GM12878 (cell line): Measurements from ENCODE around the gene PDLIM5. TPM values are rescaled to one million over a fixed set of nuclear protein-coding genes. Genes with fewer than 3 reads are reported as not detected.

Source experiments
- ATAC-seq: fragments of 200-7000 bp; cut with Tn5 transposase; 3 replicates; pipeline ENCODE4 v1.9.1; 2020; ENCODE audit warnings: mild to moderate bottlenecking, moderate library complexity
- BruUV-seq: library from RNA; stranded (reverse); fragments of 400-500 nt; replicated peaks from 2 replicates; lab custom pipeline; 2021; lab: Mats Ljungman, UMichigan
- CTCF ChIA-PET: fragments of 300-600 bp; sonication (Branson Sonifier 250); formaldehyde crosslinking; extraction: SDS; loops from one replicate; lab custom pipeline; 2021; ENCODE audit warnings: inconsistent platforms; lab: Yijun Ruan, JAX
- POLR2A ChIA-PET: fragments of 350-600 bp; formaldehyde crosslinking; extraction: SDS; loops from one replicate; lab custom pipeline; 2021; ENCODE audit warnings: inconsistent platforms; lab: Charles Lee
- RAD21 ChIA-PET: fragments of 300-600 bp; sonication (Branson Sonifier 250); formaldehyde crosslinking; loops from one replicate; lab custom pipeline; 2023; ENCODE audit warnings: antibody characterized with exemption; ENCODE audit not compliant: unreplicated experiment; lab: Charles Lee
- SMC1A ChIA-PET: fragments of 300-600 bp; sonication (Branson Sonifier 250); formaldehyde crosslinking; loops from one replicate; lab custom pipeline; 2023; ENCODE audit not compliant: unreplicated experiment, uncharacterized antibody; lab: Charles Lee
- DNase-seq: peaks from one replicate; pipeline ENCODE4 v3.0.0-alpha.2; 2011; ENCODE audit warnings: low read depth, low spot score
- FAIRE-seq: peaks from 3 replicates; lab custom pipeline; 2011; peaks lifted over from hg19 to GRCh38; lab: Jason Lieb, UNC
- H2AFZ ChIP-seq: 2 replicates; pipeline ENCODE4 v1.6.0; 2011; ENCODE audit warnings: low read depth, low read length, control low read depth; ENCODE audit not compliant: control insufficient read depth
- H3K27ac ChIP-seq: 2 replicates; pipeline ENCODE4 v1.5.1; 2011; ENCODE audit warnings: control low read depth; ENCODE audit not compliant: control insufficient read depth, insufficient read depth
- H3K27me3 ChIP-seq, 2 experiments: replicated peaks in 1 of 2; 2 replicates each; pipeline versions ENCODE4 v1.6.0 to v1.6.1; 2011; ENCODE audit warnings: low read length in 1 of 2; ENCODE audit not compliant: control insufficient read depth in 2 of 2, insufficient read depth in 2 of 2
- H3K36me3 ChIP-seq, 2 experiments: 2 replicates each; pipeline ENCODE4 v1.5.1; 2011; ENCODE audit warnings: low read length in 1 of 2; ENCODE audit not compliant: control insufficient read depth in 2 of 2, insufficient read depth in 2 of 2
- H3K4me1 ChIP-seq: 2 replicates; pipeline ENCODE4 v1.6.1; 2011; ENCODE audit warnings: mild to moderate bottlenecking, low read length, moderate library complexity, mixed read lengths; ENCODE audit not compliant: control insufficient read depth, insufficient read depth
- H3K4me2 ChIP-seq: 2 replicates; pipeline ENCODE4 v1.6.0; 2011; ENCODE audit warnings: control low read depth; ENCODE audit not compliant: control insufficient read depth, insufficient read depth
- H3K4me3 ChIP-seq: fragments of 200-600 bp; sonication (generic); 2 replicates; pipeline ENCODE4 v1.5.1; 2016
- H3K79me2 ChIP-seq: 2 replicates; pipeline ENCODE4 v1.6.0; 2011; ENCODE audit warnings: low read length; ENCODE audit not compliant: control insufficient read depth, insufficient read depth
- H3K9ac ChIP-seq: 2 replicates; pipeline ENCODE4 v1.8.0; 2011; ENCODE audit warnings: low read length, control low read depth, mixed read lengths; ENCODE audit not compliant: control insufficient read depth, insufficient read depth
- H3K9me3 ChIP-seq: replicated peaks from 3 replicates; pipeline ENCODE4 v1.5.1; 2011; ENCODE audit warnings: mild to moderate bottlenecking, low read length; ENCODE audit not compliant: control insufficient read depth, insufficient read depth
- H4K20me1 ChIP-seq: 2 replicates; pipeline ENCODE4 v1.6.0; 2011; ENCODE audit not compliant: control insufficient read depth, insufficient read depth
- BCL11A ChIP-seq: IDR thresholded peaks from 2 replicates; pipeline ENCODE4 v1.6.1; 2011; ENCODE audit warnings: low read depth, low read length
- ETV6 ChIP-seq, 2 experiments: fragments of 450-650 bp in 1 of 2; IDR thresholded peaks in 1 of 2; conservative IDR thresholded peaks in 1 of 2; 2 replicates each; pipeline ENCODE4 v1.6.1; 2014; ENCODE audit warnings: antibody characterized with exemption in 1 of 2, borderline replicate concordance in 1 of 2, low read depth in 1 of 2, mild to moderate bottlenecking in 1 of 2, moderate library complexity in 1 of 2
- SIX5 ChIP-seq: IDR thresholded peaks from 2 replicates; pipeline ENCODE4 v1.6.1; 2011; ENCODE audit warnings: mild to moderate bottlenecking, low read depth, low read length, moderate library complexity; ENCODE audit not compliant: severe bottlenecking
- WGBS: methylation state at CpG from one replicate; pipeline ENCODE4 v1.1.6; 2016; ENCODE audit warnings: low lambda C conversion rate; ENCODE audit not compliant: insufficient replicate concordance, insufficient coverage; ENCODE audit errors: missing lambda C conversion rate; 5-methylcytosine and 5-hydroxymethylcytosine counted together
- in situ Hi-C: fragments of 300-500 bp; cut with MboI; formaldehyde crosslinking; loops from 9 replicates; pipeline ENCODE4 v1.14.3; 2018; ENCODE audit warnings: mixed read lengths
- intact Hi-C: fragments of 100-400 bp; cut with micrococcal nuclease; formaldehyde crosslinking; loops from one replicate; pipeline ENCODE4 v1.14.2; 2022; ENCODE audit not compliant: unreplicated experiment
- polyA plus RNA-seq, 11 experiments: library from polyadenylated mRNA; depleted of rRNA in 4 of 11; unstranded in 6 of 11; stranded (reverse) in 5 of 11; fragments of >200 nt; fragmentation: Nextera tagmentation in 4 of 11; fragmentation: Illumina TruSeq in 1 of 11; extraction: Ambion mirVana in 4 of 11; extraction: Trizol in 1 of 11; gene quantifications; 1 replicate in 1 of 11; 2 replicates in 10 of 11; pipeline versions ENCODE4 v1.2.1 to v1.2.3, GENCODE V29; 2011 to 2016; ENCODE audit warnings: inconsistent platforms in 2 of 11, missing spikeins in 2 of 11, low read depth in 1 of 11
- total RNA-seq, 4 experiments: library from RNA; depleted of rRNA in 3 of 4; stranded (reverse); fragments of >200 nt in 3 of 4; fragmentation: Illumina TruSeq in 1 of 4; extraction: Trizol in 1 of 4; gene quantifications; 2 replicates each; pipeline versions ENCODE4 v1.2.1 to v1.2.3, GENCODE V29; 2013 to 2021
- TF ChIP-seq, protein P1 (sequence below): fragments of 450-650 bp; IDR thresholded peaks from 2 replicates; pipeline ENCODE4 v1.6.1; 2017; ENCODE audit warnings: mild to moderate bottlenecking
- TF ChIP-seq, protein P2 (sequence below): fragments of 450-650 bp; IDR thresholded peaks from 2 replicates; pipeline ENCODE4 v1.6.1; 2016; ENCODE audit warnings: mild to moderate bottlenecking
- TF ChIP-seq, protein P3 (sequence below): IDR thresholded peaks from 2 replicates; pipeline ENCODE4 v1.6.1; 2011; ENCODE audit warnings: borderline replicate concordance, low read depth, mild to moderate bottlenecking, moderate library complexity, mixed read lengths, low read length; ENCODE audit not compliant: insufficient read depth; ENCODE audit errors: extremely low read length

Gene PDLIM5
- total and polyA plus RNA-seq, 10 of the 15 experiments (the other 5 are each of a cell fraction or from before 2014, with no cell fraction given) = 10.0 to 52.9 (median 20.7) TPM

DNA sequence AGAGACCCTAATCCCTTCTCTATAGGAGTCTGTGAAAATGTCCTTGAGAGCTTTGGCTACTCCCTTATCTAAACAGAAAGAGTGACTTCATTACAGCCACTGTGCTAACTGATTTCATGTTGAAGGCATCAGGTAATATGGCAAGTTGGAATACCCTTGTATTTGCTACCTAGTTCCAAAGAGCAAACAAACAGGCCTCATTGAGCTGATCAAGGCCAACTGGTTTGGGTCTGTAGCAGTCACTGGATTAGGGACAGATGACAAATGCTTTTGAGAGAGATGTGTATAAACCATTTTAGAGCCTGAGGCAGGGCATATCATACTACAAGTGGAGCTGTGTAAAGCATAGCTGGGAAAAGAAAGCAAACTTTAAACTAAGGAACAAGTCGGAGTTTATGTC is 22.9 kb upstream of the PDLIM5 start:
- DNase-seq (no peak), FAIRE-seq (no peak), ATAC-seq (no peak)
- no peaks in the 10 kb centered on the region; a peak in 1 of 4 replicates for H3K27me3 ChIP-seq
- WGBS = 44% methylated on average over 1 of the region's 1 CpG
- H4K20me1 ChIP-seq = no peaks in the 10 kb centered on the region
- CTCF ChIA-PET = interaction anchor here (1.5 to 6.4 kb wide), 2 partner anchors 21 to 193 kb away, joined by 3 to 32 read pairs; no protein-coding TSS in a partner anchor
- SMC1A ChIA-PET = interaction anchor here (0.5 to 2.9 kb wide), 5 partner anchors 10 to 257 kb away, joined by 3 to 10 read pairs (median 3); no protein-coding TSS in a partner anchor
- no peak overlapping the region for H3K9ac ChIP-seq
- H3K79me2 ChIP-seq = no peaks in the 10 kb centered on the region
- in situ Hi-C loops = no loop called here
- no peak overlapping the region for H3K4me2 ChIP-seq
- no peaks in the 10 kb centered on the region for H3K36me3 ChIP-seq
- POLR2A ChIA-PET = no interaction called here
- RAD21 ChIA-PET = no interaction called here
- no peaks in the 10 kb centered on the region for H3K4me1 ChIP-seq
- no TSS peak for BruUV-seq
- H3K4me3 ChIP-seq = no peak overlapping the region
- intact Hi-C loops = no loop called here
- H2AFZ ChIP-seq = no peak overlapping the region
- no peaks in the 10 kb centered on the region; the same call in 2 of the 3 replicates for H3K9me3 ChIP-seq
- H3K27ac ChIP-seq = no peak overlapping the region
- TF ChIP-seq SIX5 = no peak
- TF ChIP-seq, protein P1, sequence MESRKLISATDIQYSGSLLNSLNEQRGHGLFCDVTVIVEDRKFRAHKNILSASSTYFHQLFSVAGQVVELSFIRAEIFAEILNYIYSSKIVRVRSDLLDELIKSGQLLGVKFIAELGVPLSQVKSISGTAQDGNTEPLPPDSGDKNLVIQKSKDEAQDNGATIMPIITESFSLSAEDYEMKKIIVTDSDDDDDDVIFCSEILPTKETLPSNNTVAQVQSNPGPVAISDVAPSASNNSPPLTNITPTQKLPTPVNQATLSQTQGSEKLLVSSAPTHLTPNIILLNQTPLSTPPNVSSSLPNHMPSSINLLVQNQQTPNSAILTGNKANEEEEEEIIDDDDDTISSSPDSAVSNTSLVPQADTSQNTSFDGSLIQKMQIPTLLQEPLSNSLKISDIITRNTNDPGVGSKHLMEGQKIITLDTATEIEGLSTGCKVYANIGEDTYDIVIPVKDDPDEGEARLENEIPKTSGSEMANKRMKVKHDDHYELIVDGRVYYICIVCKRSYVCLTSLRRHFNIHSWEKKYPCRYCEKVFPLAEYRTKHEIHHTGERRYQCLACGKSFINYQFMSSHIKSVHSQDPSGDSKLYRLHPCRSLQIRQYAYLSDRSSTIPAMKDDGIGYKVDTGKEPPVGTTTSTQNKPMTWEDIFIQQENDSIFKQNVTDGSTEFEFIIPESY = no peak
- TF ChIP-seq BCL11A = no peak
- TF ChIP-seq, protein P2, sequence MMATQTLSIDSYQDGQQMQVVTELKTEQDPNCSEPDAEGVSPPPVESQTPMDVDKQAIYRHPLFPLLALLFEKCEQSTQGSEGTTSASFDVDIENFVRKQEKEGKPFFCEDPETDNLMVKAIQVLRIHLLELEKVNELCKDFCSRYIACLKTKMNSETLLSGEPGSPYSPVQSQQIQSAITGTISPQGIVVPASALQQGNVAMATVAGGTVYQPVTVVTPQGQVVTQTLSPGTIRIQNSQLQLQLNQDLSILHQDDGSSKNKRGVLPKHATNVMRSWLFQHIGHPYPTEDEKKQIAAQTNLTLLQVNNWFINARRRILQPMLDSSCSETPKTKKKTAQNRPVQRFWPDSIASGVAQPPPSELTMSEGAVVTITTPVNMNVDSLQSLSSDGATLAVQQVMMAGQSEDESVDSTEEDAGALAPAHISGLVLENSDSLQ = no peak
- TF ChIP-seq, protein P3, sequence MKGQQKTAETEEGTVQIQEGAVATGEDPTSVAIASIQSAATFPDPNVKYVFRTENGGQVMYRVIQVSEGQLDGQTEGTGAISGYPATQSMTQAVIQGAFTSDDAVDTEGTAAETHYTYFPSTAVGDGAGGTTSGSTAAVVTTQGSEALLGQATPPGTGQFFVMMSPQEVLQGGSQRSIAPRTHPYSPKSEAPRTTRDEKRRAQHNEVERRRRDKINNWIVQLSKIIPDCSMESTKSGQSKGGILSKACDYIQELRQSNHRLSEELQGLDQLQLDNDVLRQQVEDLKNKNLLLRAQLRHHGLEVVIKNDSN = no peak
- TF ChIP-seq ETV6 (conservative IDR thresholded peaks at IDR 0.05 in 1 of 2, IDR thresholded peaks at IDR 0.05 in 1 of 2; ENCODE audit: borderline replicate concordance in 1 of 2, low read depth in 1 of 2) = no peak
